Left ventricle myocardium inferior (tissue), 1 donor: ENCODE measurements around the gene TMPRSS7. TPM values are rescaled to one million over a fixed set of nuclear protein-coding genes. Genes with fewer than 3 reads are reported as not detected.

Experiments
- DNase-seq: peaks from one replicate; pipeline ENCODE4 v3.0.0-alpha.2; 2020
- H3K27ac ChIP-seq: fragments of 200-600 bp; replicated peaks from 2 replicates; pipeline ENCODE4 v1.8.0; 2021
- H3K27me3 ChIP-seq: fragments of 200-600 bp; 2 replicates; pipeline ENCODE4 v1.8.0; 2021; ENCODE audit warnings: low read depth
- H3K36me3 ChIP-seq: fragments of 200-600 bp; 2 replicates; pipeline ENCODE4 v1.8.0; 2021
- H3K4me1 ChIP-seq: fragments of 200-600 bp; 2 replicates; pipeline ENCODE4 v1.8.0; 2021
- H3K4me3 ChIP-seq: fragments of 200-600 bp; 2 replicates; pipeline ENCODE4 v1.8.0; 2021; ENCODE audit warnings: mild to moderate bottlenecking, moderate library complexity
- H3K9me3 ChIP-seq: fragments of 200-600 bp; replicated peaks from 2 replicates; pipeline ENCODE4 v1.8.0; 2021
- intact Hi-C: fragments of 100-400 bp; cut with micrococcal nuclease; formaldehyde crosslinking; loops from one replicate; pipeline ENCODE4 v1.11.0; 2022
- long read RNA-seq: library from polyadenylated mRNA; unstranded; transcript quantifications from one replicate; pipeline ENCODE4 v2.0.0, GENCODE V29; 2021
- total RNA-seq: library from RNA; stranded (reverse); fragmentation: NEBNext Ultra II Directional; extraction: Animal tissue kit (Norgen Biotek cat#: 25700); gene quantifications from one replicate; pipeline ENCODE4 v1.2.1, GENCODE V29; 2021
- TF ChIP-seq, protein P1 (sequence below): fragments of 200-600 bp; IDR thresholded peaks from 2 replicates; pipeline ENCODE4 v1.8.0; 2021; ENCODE audit warnings: antibody characterized with exemption, mild to moderate bottlenecking, borderline replicate concordance
- donor health status: DM: no; HTN: yes; CAD: no; lungs with severe emphysema.

TMPRSS7 gene
- not detected for total RNA-seq
- long read RNA-seq: 0 reads

DNA sequence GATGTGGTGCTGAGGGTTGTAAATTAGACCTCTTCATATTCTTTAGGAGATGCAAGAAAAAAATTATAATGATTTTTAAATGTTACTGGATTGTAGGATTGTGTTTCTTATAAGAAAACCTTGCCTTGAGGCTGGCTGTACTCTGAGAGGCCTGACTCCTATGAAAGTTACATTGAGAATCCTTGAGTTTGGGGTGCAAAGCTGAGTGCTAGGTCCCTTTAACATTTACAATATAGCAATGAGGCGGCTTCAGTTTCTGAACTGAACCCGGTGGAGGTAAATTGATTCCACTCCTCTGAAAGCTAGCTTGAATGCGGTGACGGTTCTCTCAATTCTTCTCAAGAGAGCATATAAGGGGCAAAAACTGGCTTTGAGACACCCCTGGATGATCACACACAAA, at the start of gene TMPRSS7:
Gene TMPRSS7 (plus strand): TSS at position 301 of the 400 bp plus-strand sequence. CDS start 110 bp downstream, outside the sequence.
- Histone ChIP-seq H3K27ac (no peak within 1 kb of the TSS), H3K4me3 (no peak within 1 kb of the TSS), H3K36me3 (no peaks in the 10 kb centered on the region), H3K9me3 (no peaks in the 10 kb centered on the region), H3K27me3 (no peaks in the 10 kb centered on the region), H3K4me1 (peaks cover 10% of the 10 kb centered on the region)
- no peak for DNase-seq
- intact Hi-C loops: no loop called here
- TF ChIP-seq, protein P1, sequence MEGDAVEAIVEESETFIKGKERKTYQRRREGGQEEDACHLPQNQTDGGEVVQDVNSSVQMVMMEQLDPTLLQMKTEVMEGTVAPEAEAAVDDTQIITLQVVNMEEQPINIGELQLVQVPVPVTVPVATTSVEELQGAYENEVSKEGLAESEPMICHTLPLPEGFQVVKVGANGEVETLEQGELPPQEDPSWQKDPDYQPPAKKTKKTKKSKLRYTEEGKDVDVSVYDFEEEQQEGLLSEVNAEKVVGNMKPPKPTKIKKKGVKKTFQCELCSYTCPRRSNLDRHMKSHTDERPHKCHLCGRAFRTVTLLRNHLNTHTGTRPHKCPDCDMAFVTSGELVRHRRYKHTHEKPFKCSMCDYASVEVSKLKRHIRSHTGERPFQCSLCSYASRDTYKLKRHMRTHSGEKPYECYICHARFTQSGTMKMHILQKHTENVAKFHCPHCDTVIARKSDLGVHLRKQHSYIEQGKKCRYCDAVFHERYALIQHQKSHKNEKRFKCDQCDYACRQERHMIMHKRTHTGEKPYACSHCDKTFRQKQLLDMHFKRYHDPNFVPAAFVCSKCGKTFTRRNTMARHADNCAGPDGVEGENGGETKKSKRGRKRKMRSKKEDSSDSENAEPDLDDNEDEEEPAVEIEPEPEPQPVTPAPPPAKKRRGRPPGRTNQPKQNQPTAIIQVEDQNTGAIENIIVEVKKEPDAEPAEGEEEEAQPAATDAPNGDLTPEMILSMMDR: no peak

DNA sequence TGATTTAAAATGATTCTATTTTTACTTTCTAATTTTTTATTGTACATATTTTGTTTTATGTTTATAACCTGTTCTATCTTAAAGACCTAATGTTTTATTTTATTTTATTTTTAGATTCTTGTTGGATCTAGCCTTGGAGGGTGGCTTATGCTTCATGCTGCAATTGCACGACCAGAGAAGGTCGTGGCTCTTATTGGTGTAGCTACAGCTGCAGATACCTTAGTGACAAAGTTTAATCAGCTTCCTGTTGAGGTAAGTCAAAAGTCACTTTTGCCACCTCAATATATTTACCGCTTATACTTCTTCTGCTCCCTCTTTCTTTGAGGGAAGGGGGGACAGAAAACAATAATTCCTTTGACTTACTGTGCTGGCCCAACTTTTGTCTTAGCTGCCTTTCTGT, 47.7 kb upstream of the TMPRSS7 start:
- intact Hi-C loops: no loop called here
- DNase-seq: no peak
- Histone ChIP-seq H3K27me3 (no peaks in the 10 kb centered on the region), H3K9me3 (no peaks in the 10 kb centered on the region), H3K4me3 (no peak overlapping the region), H3K4me1 (peaks cover 13% of the 10 kb centered on the region), H3K36me3 (peaks cover 36% of the 10 kb centered on the region), H3K27ac (no peak overlapping the region)
- TF ChIP-seq, protein P1: no peak

- no peaks in the 10 kb centered on the region for H3K9me3 ChIP-seq
- intact Hi-C loops: no loop called here
- H3K4me3 ChIP-seq: no peak overlapping the region
- no peak overlapping the region for H3K27ac ChIP-seq
- no peak for DNase-seq
- peaks cover 4% of the 10 kb centered on the region for H3K4me1 ChIP-seq
- peaks cover 56% of the 10 kb centered on the region for H3K36me3 ChIP-seq
- H3K27me3 ChIP-seq: no peaks in the 10 kb centered on the region
- TF ChIP-seq, protein P1: peak; percentile 79
These were observed 45.4 kb upstream of the TMPRSS7 start for GRCh38 chr3:111989061-111989678.

- H3K36me3 ChIP-seq: peaks cover 33% of the 10 kb centered on the region
- intact Hi-C loops: no loop called here
These were observed 41.5 kb upstream of the TMPRSS7 start for GRCh38 chr3:111993038-111993437.

DNA sequence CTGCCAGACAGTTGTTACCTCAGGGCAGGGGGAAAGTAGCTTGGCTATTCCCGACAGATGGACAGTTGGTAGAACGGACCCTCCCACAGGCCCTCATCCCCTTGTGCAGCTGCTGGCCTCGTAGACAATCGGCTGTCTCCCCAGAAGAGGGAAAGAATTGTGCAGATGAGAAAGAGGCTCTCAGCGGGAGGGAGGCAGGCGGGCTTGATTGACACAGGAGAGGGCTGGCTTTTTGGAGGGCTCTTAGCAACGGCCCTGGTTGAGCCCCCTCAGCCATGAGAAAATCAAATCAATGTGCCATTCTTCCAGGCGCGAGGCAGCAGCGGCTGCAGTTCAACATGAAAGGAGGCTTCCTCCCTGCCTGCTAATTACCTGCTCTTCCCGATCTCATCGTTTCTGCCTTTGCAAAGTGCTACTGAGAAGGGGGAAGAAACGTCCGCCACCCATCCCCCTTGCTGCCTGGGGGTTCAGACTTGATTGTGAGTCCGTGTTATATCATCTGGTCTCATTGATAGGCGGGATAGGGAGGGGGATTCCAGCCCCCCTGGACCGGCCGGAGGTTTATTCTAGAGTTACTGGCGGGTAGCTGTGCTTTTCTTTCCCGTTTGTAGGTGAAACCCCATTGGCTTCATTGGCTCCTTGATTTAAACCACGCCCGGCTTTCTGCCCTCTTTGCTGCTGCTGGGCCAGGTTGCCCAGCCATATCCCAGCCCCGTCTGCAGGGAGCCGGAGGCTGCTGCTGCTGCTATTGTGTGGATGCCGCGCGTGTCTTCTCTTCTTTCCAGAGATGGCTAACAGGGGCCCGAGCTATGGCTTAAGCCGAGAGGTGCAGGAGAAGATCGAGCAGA, 35.7 kb upstream of the TMPRSS7 start, which contains the start of gene TAGLN3:
Gene TAGLN3 (plus strand): TSS at position 287 of the 848 bp plus-strand sequence. CDS start 501 bp downstream, at position 788.
- Histone ChIP-seq H3K4me3 (peak within 1 kb of the TSS; percentile 61), H3K27ac (no peak within 1 kb of the TSS), H3K27me3 (peaks cover 19% of the 10 kb centered on the region), H3K9me3 (no peaks in the 10 kb centered on the region), H3K36me3 (peaks cover 1% of the 10 kb centered on the region), H3K4me1 (peaks cover 16% of the 10 kb centered on the region)
- intact Hi-C loops: no loop called here
- TF ChIP-seq, protein P1: no peak
- DNase-seq: no peak

More at GRCh38 chr3:111993038-111993437, 41.5 kb upstream of the TMPRSS7 start:
- Histone ChIP-seq H3K27ac (no peak overlapping the region), H3K4me3 (no peak overlapping the region), H3K27me3 (no peaks in the 10 kb centered on the region), H3K9me3 (no peaks in the 10 kb centered on the region), H3K4me1 (peaks cover 4% of the 10 kb centered on the region)
- TF ChIP-seq, protein P1: no peak
- no peak for DNase-seq
